Superior temporal gyrus (tissue), 1 donor: ENCODE results near the gene COX20.

ENCODE experiments used
- DNase-seq: peaks from one replicate; pipeline ENCODE4 v3.0.0-alpha.2; 2016; ENCODE audit errors: extremely low spot score

The COX20 gene

GRCh38 chr1:244874974-244875579 is 39.6 kb downstream of the COX20 start:
- no peak for DNase-seq

DNA sequence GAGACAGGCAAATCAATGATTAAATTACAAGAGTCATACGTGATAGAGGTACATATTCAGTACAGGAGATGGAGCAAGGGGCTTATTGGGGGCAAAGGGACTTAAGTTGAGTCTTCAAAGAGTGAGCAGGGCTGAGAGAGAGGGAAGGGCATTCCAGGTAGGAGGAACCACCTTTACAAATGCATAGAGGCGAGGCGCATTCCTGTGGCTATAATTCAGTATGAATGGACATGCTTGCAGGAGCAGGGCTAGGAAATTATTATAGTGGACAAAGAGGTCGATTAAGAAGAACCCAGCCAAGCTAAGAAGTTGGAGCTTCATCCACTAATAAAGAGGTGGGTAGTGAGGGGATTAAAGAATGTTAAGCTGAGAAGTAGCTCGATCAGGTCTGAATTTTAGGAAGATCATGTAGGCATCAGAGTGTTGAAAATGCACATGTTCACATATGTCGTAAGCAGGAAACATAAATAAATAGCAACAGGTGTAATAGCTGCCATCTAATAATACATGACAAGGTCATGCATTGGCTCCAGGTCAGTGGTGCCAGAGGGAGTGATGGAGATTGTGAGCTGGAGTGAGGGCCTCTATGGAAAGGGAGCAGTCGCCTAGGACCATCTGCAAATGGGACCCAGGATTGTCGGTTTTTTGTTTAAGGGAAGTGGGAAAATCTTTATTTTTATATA is 40.9 kb downstream of the COX20 start:
- DNase-seq = no peak

DNA sequence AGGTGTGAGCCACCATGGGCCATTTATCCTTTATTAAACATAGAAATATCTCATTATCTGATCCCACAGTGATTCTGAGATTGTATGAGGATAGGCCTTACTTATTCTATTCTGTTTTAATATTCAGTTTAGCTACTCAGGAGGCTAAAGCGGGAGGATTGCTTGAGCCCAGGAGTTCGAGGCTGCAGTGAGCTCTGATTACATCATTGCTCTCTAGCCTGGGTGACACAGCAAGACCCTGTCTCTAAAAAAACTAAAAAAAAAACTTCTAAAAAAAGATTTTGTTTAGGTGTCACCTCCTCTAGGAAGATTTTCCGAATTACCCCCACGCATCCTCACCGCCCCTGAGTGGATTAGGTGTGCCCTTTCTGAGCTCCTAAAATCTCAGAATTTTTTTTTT is 43.2 kb downstream of the COX20 start:
- DNase-seq = no peak

DNA sequence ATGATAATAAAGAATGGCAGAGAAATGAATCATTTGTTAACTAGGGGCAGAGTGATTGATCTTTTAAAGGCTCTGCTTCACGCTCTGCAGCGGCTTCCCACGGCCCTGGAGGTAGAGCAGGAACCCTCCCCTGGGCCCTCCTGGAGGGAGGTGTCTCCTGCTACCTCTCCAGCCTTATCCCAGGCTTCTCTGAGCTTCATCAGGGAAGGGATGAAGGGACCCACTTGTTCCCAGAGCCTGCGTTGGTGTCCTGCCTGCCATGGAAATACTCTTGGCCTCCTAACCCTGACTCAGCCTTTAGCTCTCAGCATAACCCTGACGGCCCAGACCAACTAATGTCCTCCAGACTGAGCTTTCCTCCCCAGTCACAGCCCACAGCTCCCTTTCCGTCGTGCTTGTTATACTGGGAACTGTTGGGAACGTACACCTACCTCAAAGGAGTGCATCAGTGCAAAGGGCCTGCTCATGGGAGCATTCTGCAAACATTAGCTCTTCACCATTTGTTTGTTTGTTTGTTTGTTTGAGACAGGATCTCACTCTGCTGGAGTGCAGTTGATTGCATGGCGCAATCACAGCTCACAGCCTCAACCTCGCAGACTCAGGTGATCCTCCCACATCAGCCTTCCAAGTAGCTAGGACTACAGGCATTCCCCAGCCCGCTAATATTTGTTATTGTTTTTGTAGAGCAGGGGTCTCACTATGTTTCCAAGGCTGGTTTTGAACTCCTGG is 46.3 kb downstream of the COX20 start:
- no peak for DNase-seq

GRCh38 chr1:244887281-244887680 is 51.8 kb downstream of the COX20 start:
- no peak for DNase-seq

DNA sequence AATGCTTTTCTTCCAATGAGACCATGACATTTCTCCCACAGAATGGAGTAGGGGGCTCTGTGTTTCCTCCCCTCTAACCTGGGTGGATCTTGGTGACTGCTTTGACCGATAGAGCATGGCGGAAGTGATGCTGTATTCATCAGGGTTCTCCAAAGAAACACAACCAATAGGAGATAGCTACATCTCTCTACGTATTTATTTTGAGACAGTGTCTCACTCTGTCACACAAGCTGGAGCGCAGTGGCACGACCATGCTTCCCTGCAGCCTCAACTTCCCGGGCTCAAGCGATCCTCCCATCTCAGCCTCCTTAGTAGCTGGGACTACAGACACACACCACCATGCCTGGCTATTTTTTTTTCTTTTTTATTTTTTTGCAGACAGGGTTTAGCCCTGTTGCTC is 58.4 kb downstream of the COX20 start:
- DNase-seq = no peak
